PC-3 (cell line): Measurements from ENCODE around the gene IDI2. TPM values are rescaled to one million over a fixed set of nuclear protein-coding genes. Genes with fewer than 3 reads are reported as not detected.

Source experiments
- ATAC-seq: fragments of 200-7000 bp; cut with Tn5 transposase; 2 replicates; pipeline ENCODE4 v1.9.1; 2020; ENCODE audit warnings: mild to moderate bottlenecking, moderate library complexity
- BruUV-seq: library from RNA; stranded (reverse); fragments of 400-500 nt; replicated peaks from 2 replicates; lab custom pipeline; 2021; lab: Mats Ljungman, UMichigan
- CTCF ChIA-PET: fragments of 300-600 bp; sonication (Branson Sonifier 250); formaldehyde crosslinking; loops from one replicate; lab custom pipeline; 2022; ENCODE audit warnings: antibody characterized with exemption; lab: Charles Lee
- POLR2A ChIA-PET: fragments of 300-600 bp; sonication (Branson Sonifier 250); formaldehyde crosslinking; loops from one replicate; lab custom pipeline; 2022; ENCODE audit warnings: antibody characterized with exemption; ENCODE audit not compliant: unreplicated experiment; lab: Charles Lee
- DNase-seq: peaks from one replicate; pipeline ENCODE4 v3.0.0-alpha.2; 2015
- H2AFZ ChIP-seq: fragments of 300-600 bp; sonication (generic); 2 replicates; pipeline ENCODE4 v1.6.0; 2016; ENCODE audit warnings: antibody characterized with exemption, low read length
- H3F3A ChIP-seq: fragments of 300-600 bp; sonication (generic); one replicate; pipeline ENCODE4 v1.6.0; 2017; ENCODE audit warnings: antibody characterized with exemption, low read length, control low read depth, mild to moderate bottlenecking; ENCODE audit not compliant: unreplicated experiment
- H3K27ac ChIP-seq: fragments of 300-600 bp; sonication (generic); 2 replicates; pipeline ENCODE4 v1.5.1; 2016; ENCODE audit warnings: mild to moderate bottlenecking, low read length
- H3K27me3 ChIP-seq: fragments of 300-600 bp; sonication (generic); 2 replicates; pipeline ENCODE4 v1.6.1; 2016; ENCODE audit warnings: low read length, mixed read lengths
- H3K36me3 ChIP-seq: fragments of 300-600 bp; sonication (generic); 2 replicates; pipeline ENCODE4 v1.6.1; 2016; ENCODE audit warnings: low read depth, mixed run types, low read length, mixed read lengths
- H3K4me1 ChIP-seq: fragments of 300-600 bp; sonication (generic); 2 replicates; pipeline ENCODE4 v1.5.1; 2016; ENCODE audit warnings: low read length; ENCODE audit not compliant: insufficient read depth
- H3K4me2 ChIP-seq: fragments of 300-600 bp; sonication (generic); 2 replicates; pipeline ENCODE4 v1.6.0; 2016; ENCODE audit warnings: low read length
- H3K4me3 ChIP-seq: fragments of 300-600 bp; sonication (generic); 2 replicates; pipeline ENCODE4 v1.5.1; 2016; ENCODE audit warnings: mild to moderate bottlenecking, low read length, mixed read lengths
- H3K79me2 ChIP-seq: fragments of 300-600 bp; sonication (generic); 2 replicates; pipeline ENCODE4 v1.6.1; 2017; ENCODE audit warnings: low read length, mixed read lengths
- H3K9ac ChIP-seq: fragments of 300-600 bp; sonication (generic); 2 replicates; pipeline ENCODE4 v1.6.0; 2016; ENCODE audit warnings: mild to moderate bottlenecking, low read length
- H3K9me2 ChIP-seq: fragments of 300-600 bp; sonication (generic); replicated peaks from 2 replicates; pipeline ENCODE4 v1.6.1; 2016; ENCODE audit warnings: mixed run types, low read length, mixed read lengths
- H3K9me3 ChIP-seq: fragments of 300-600 bp; sonication (generic); 2 replicates; pipeline ENCODE4 v1.6.1; 2016; ENCODE audit warnings: low read length, mixed read lengths
- H4K20me1 ChIP-seq: fragments of 300-600 bp; sonication (generic); 2 replicates; pipeline ENCODE4 v1.6.1; 2016; ENCODE audit warnings: low read length, mixed read lengths
- CTCF ChIP-seq: fragments of 300-600 bp; sonication (generic); conservative IDR thresholded peaks from 2 replicates; pipeline ENCODE4 v1.5.1; 2017; ENCODE audit warnings: antibody characterized with exemption, low read depth, mild to moderate bottlenecking, low read length
- EZH2 ChIP-seq: fragments of 300-600 bp; sonication (generic); IDR thresholded peaks from one replicate; pipeline ENCODE4 v1.6.1; 2017; ENCODE audit warnings: antibody characterized with exemption, mild to moderate bottlenecking, low read length; ENCODE audit not compliant: unreplicated experiment
- EZH2phosphoT487 ChIP-seq: fragments of 300-600 bp; sonication (generic); IDR thresholded peaks from 2 replicates; pipeline ENCODE4 v1.6.1; 2018; ENCODE audit warnings: mild to moderate bottlenecking, antibody characterized with exemption, low read length, borderline replicate concordance
- intact Hi-C: fragments of 100-400 bp; cut with micrococcal nuclease; formaldehyde crosslinking; loops from 2 replicates; pipeline ENCODE4 v1.9.0; 2023
- total RNA-seq: library from RNA; depleted of rRNA; stranded (reverse); fragments of >200 nt; gene quantifications from 2 replicates; pipeline ENCODE4 v1.2.3, GENCODE V29; 2014

The IDI2 gene
- total RNA-seq, 1 experiment from 2014 or later: not detected

DNA sequence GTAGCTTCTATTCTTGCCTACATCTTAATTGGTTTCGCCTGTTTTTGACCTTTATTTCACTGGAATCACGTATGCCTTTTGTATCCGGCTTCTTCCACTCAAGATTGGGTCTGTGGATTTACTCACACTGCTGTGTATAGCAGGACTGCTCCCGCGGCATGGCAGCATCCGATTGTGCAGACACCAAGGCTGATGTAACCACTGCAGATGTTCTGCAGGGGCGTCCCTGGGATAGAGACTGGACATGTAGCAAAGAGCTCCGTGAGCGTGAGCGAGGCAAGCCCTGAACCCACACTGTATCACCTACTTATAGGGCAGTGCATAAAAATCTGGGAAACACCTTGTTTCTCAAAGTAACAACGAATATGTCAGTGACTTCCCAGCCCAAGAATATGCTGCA lies 11.4 kb upstream of the IDI2 start:
- DNase-seq: no peak
- H3K9me2 ChIP-seq: no peaks in the 10 kb centered on the region
- no peaks in the 10 kb centered on the region for H3F3A ChIP-seq
- TF ChIP-seq EZH2 (no peak), EZH2phosphoT487 (no peak), CTCF (no peak)
- H3K36me3 ChIP-seq: no peaks in the 10 kb centered on the region; the same call in 1 of the 2 replicates
- intact Hi-C loops: no loop called here
- no TSS peak for BruUV-seq
- H3K4me1 ChIP-seq: peaks cover 11% of the 10 kb centered on the region; the same call in 1 of the 2 replicates
- no peaks in the 10 kb centered on the region for H3K9me3 ChIP-seq
- no peaks in the 10 kb centered on the region for H3K79me2 ChIP-seq
- H3K4me2 ChIP-seq: no peak overlapping the region
- no peak overlapping the region for H2AFZ ChIP-seq
- ChIA-PET POLR2A (no interaction called here), CTCF (no interaction called here)
- H3K27ac ChIP-seq: peak overlapping the region; percentile 67
- ATAC-seq: no peak
- no peaks in the 10 kb centered on the region for H4K20me1 ChIP-seq
- no peaks in the 10 kb centered on the region for H3K27me3 ChIP-seq
- no peak overlapping the region for H3K4me3 ChIP-seq
- no peak overlapping the region for H3K9ac ChIP-seq

- DNase-seq: peak; percentile 74
Measured at GRCh38 chr10:1036341-1036791, 10.7 kb upstream of the IDI2 start.

More at GRCh38 chr10:1036341-1036791, 10.7 kb upstream of the IDI2 start:
- H3K9ac ChIP-seq: no peak overlapping the region
- no peaks in the 10 kb centered on the region for H3F3A ChIP-seq
- no peaks in the 10 kb centered on the region for H3K79me2 ChIP-seq
- ChIA-PET CTCF (no interaction called here), POLR2A (no interaction called here)
- H2AFZ ChIP-seq: no peak overlapping the region
- no peaks in the 10 kb centered on the region for H3K9me3 ChIP-seq
- H3K9me2 ChIP-seq: no peaks in the 10 kb centered on the region
- H3K27me3 ChIP-seq: no peaks in the 10 kb centered on the region
- H3K36me3 ChIP-seq: no peaks in the 10 kb centered on the region
- intact Hi-C loops: no loop called here
- no peak overlapping the region for H3K4me3 ChIP-seq
- no peak overlapping the region for H3K4me2 ChIP-seq
- H3K4me1 ChIP-seq: peaks cover 11% of the 10 kb centered on the region; the same call in 1 of the 2 replicates
- ATAC-seq: peak; percentile 95
- peak overlapping the region; percentile 67 for H3K27ac ChIP-seq
- H4K20me1 ChIP-seq: no peaks in the 10 kb centered on the region
- TF ChIP-seq CTCF (no peak), EZH2 (no peak), EZH2phosphoT487 (no peak)
- BruUV-seq: no TSS peak
